ENCODE data around the gene HSPA12A.

The HSPA12A gene, protein sequence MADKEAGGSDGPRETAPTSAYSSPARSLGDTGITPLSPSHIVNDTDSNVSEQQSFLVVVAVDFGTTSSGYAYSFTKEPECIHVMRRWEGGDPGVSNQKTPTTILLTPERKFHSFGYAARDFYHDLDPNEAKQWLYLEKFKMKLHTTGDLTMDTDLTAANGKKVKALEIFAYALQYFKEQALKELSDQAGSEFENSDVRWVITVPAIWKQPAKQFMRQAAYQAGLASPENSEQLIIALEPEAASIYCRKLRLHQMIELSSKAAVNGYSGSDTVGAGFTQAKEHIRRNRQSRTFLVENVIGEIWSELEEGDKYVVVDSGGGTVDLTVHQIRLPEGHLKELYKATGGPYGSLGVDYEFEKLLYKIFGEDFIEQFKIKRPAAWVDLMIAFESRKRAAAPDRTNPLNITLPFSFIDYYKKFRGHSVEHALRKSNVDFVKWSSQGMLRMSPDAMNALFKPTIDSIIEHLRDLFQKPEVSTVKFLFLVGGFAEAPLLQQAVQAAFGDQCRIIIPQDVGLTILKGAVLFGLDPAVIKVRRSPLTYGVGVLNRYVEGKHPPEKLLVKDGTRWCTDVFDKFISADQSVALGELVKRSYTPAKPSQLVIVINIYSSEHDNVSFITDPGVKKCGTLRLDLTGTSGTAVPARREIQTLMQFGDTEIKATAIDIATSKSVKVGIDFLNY
- total RNA-seq = 0 to 0.91 (median 0) reads per million in 4 experiments

DNA sequence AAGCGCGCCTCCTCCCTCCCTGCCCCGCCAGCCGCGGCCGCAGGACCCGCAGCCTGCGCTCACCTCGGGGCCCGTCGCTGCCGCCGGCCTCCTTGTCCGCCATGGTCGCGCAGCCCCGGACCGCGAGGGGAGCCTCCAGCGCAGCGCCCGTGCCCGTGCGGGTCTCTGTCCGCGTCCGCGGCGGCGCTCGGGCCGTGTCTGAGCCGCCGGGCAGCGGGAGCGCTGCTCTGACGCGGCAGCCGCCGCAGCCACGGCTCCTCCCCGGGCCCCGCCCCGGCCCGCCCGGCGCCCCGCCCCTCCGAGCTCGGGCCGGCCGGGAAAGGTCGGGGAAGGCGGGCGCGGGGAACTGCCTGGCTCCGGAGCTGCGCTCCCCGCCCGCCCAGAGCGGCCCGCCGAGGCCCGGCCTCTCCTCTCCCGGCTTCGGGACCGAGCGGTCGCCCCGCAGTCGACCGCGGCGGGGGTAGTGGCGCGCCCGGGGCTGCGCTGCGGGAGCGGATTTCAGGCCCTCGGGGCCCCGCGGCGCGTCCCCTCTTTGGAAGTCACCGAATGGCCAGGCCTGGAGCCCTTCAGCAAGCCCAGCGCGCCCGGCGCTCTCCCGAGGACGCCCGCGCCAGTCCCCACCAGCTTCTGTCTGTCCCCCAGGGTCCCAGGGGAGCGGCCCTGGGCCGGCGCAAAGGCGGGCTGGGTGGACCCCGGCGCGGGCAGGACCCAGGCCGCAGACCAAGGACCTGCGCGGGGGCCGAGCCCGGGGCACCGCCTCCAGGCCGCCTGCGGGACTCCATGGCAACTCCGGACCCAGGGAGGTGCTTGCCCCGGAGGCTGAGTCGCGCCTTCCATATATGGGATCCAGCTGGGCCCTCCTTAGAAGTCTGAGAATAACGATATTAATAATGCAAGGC is at the start of gene HSPA12A:
HSPA12A (minus strand) TSS at position 200 of the 899 bp plus-strand sequence; CDS start at position 103, 97 bp downstream.
- DNase-seq = peak; percentile 11

DNA sequence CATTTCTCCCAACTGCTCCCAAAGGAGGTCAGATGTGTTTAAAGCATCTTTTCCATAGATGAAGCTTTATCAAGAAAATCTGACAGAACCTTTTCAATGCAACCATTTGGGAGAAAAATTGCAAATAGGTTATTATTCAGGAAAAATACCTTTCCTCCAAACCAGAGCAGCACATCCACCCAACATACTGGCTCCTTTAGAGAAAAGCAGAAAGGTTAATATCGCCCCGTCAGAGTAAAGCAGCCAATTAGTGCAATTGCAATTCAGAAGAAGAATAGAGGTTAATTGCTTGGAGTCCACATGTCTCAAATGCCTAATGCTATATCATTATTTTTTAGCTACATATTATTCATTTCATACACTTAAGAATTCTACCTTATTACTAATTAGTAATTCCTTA is 48.9 kb upstream of the HSPA12A start:
- no peak for DNase-seq

DNA sequence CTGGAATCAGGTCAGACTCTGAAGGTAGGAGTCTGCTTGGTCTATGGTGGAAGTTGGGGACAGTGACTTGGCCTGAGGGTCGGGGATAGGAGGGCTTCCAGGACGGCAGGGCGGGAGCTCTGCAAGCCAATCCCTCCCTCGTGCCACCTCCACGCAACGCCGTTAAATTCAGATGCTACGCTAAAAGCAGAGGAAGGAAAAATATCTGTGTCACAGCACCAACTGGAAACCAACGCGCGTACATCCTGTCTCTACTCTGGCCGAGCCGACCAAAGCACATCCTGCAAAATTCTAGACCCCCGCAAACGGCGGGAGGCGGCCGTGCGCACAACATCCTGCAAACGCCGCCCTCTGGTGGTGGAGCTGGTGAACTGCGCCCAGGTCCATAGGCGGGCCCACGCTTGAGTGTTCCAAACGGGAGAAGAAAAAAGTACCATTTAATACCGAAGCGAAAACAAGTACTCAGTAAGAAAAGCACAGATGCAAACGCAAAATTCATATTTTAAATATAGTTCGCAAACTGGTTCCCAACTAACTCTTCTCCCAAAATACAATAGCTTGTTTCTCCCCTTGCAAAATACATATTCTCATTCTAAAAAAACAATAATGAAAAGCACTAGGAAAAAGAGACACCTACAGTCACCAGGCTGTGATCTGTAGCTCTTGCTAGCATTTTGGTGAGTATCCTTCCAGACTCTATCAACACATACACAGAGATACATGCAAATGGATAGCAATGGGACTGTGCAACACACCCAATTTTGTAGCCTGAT is 45.7 kb upstream of the HSPA12A start:
- peak; percentile 59 for DNase-seq

DNA sequence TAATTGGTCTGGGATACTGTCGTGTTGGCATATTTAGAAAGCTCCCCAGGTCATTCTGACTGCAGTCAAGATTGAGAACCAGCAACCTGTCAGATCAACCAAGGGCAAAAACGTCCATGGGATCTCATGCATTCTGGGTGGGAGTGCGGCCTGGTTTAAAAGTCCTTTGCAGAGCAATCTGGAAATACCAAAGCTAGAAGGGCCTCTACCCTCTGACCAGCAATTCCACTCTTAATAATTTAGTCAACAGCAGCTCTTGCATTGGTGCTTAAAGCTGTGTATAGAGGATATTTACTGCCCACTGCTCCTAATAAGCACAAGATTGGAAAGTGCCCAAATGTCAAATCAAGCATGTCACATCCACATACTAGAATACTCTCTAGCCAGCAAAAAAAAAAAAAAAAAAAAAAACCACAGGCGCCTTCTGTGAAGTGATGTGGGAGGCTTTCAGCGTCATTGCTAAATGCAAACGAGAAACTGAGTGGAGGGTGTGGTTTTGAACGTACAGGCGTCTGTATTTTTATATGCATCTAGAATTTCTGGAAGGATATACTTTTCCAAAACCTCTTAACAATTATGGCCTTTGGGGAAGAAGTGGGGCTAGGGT is 44.8 kb upstream of the HSPA12A start:
- no peak for DNase-seq

DNA sequence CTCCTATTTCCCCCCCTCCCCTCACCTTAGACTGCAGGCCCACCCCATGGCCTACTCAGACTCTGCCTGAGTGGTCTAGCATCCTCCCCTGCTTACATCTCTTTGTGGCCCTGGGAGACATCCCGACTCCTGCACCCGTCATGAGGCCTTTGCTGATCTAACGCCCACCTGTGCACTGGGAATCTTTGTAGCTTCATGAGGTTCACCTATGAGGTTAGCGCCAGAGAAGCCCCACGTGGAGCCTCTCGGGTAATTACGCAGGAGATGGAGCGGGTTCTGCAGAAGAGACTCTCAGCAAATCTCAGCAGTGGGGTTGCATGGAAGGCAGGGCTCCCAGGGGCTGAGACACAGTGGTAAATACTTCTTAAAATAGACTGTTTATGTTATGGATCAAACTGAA is 43.5 kb upstream of the HSPA12A start:
- DNase-seq = no peak

DNA sequence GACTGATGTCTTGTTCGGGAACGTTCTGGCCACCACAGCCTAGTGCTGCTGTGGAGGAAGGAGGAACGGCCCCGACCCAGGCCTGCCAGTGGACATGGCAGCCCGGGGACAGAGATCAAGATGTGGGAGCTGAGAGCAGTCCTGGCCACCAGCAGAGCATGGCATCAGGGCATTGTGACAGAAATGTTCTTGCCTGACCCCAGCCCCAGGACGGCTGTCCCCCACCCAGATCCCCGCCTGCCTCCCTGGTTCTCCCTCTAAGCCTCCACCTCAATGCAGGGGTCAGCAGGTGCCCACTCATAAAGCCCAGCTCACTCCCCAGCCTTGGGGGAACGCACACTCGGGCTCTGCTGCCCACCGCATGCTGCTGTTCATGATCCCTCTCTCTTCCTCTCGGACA is 42.9 kb upstream of the HSPA12A start:
- no peak for DNase-seq

DNA sequence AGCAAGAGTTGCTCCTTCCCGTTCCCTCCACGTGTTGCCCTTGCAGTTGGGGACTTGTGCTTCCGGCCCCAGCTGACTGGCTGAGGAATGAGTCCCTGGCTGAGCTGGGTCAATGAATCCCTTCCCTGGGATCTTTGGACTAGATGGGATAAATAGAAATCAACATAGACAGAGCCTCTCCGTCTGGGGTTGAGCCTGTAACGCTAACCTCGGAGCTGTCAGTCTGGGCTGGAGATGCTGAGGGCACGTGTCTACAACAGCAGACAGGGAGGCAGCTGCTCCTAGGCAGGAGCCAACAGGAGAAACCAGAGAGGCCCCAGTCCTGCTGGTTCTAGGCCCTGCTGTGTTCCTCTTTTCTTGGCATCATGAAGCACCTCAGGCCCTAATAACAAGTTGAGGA is 42.3 kb upstream of the HSPA12A start:
- DNase-seq = no peak

DNA sequence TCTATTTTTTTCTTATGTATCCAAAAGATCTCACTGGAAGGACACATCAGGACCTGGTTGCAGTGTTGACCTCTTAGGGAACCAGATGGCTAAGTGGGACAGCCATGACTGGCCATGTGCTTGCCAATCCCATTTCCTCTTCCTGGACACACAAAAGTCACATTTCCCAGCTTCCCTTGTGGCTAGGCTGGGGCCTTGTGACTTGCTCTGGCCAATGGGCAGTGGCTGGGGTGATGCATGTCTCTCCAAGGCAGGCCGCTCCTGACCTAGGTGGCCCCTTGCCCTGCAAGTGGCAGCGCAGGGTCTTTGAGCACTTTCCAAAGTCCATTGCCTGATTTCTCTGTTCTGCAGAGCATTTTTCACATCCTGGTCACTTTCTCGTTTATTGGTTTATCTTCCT is 41.7 kb upstream of the HSPA12A start:
- DNase-seq = no peak

DNA sequence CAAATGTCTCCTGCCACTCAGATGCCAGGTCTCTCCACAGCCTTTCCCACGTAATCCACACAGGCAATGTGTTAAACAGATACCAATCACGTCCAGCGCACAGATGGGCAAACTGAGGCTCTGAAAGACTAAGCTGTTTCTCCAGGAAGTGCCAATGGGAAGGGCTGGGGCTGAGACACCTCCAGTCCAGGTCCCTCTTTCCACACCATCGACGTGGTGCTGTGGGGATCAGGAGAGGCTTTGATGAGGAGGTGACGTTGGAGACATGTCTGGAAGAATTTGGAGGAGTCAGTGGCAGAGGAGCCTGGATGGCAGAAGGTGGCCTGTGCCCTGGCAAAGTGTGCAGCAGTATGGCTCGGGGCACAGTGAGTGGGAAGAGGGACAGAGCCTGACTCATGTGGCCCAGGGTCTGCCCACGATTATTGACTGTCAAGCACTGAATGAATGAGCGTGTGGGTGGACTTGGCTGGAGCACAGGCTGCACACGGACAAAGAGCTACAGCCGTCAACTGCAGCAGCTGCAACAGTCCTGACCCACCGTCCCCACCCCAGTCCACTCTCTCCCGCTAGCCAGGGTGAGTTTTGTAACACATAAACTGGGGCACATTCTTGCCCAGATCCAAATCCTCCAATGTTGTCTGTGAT is 40.8 kb upstream of the HSPA12A start:
- no peak for DNase-seq

DNA sequence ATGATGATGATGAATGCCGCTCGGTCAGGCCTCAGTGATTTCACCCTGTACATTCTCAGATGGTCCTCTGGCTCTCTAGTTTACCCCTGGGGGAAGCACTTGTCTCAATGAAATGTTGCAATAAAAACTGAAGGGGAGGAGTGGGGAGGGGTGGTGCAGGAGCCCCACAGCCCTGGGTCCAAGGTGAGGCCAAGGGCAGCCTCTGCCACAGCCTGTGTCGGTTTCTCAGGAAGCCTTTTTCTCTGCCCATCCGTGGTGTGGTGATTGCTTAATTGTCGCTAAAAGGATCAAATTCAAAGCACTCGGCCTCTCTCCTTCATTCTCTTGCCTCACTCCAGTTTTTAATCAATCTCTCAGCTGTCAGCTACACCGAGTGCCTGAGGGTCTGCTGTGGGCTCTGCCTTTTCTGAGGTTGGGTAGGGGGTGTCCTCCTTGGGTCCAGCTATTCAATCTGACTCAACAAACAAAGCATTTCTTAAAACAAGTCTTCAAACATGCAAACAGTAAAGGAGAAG is 39.1 kb upstream of the HSPA12A start:
- DNase-seq = no peak

DNA sequence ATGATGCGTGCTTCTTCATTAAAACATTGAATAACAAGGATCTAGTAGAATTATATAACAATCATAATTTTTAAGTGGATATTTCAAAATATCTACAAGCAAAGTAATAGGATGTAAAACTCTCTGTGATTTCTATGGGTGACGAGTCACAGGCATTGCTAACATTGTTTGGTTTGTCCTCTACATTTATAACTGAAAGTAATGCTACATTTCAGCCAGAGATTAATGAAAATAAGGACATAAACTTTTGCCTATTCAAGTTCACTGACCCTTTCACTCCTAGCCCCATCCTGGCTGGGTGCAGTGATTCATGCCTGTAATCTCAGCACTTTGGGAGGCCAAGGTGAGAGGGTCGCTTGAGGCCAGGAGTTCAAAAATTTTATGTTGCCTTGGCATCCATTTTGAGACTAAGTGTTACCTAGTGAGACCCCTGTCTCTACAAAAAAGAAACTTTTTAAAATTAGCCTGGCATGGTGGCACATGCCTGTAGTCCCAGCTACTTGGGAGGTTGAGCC is 38.4 kb upstream of the HSPA12A start:
- no peak for DNase-seq

DNA sequence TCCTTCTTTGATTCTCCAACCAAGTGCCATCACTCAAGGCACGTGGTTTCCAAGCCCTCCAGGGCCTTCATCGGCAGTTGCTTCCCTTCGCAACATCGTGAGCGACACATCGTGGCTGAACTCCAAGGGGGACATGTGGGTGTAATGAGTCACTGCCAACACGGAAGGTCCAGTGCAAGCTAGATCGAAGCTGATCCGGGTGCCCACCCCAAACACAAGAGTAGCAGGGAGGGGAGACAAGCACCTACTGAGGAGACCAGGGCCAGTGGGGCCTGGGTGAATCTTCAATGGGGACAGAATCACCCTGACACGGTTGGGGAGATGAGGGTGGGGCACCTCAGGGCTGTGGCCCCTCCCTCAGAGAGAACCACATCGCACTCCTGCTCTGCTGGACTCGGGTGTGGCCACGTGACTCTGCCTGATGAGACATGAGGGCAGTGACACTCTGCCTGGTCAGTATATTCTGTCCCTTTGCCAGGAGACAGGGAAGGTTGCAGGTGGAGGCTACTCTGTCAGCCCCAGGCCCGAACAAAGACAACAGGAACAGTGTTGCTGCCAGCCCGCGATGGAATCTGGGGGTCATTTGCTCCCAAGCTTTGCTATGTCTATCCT is 36.8 kb upstream of the HSPA12A start:
- DNase-seq = no peak

DNA sequence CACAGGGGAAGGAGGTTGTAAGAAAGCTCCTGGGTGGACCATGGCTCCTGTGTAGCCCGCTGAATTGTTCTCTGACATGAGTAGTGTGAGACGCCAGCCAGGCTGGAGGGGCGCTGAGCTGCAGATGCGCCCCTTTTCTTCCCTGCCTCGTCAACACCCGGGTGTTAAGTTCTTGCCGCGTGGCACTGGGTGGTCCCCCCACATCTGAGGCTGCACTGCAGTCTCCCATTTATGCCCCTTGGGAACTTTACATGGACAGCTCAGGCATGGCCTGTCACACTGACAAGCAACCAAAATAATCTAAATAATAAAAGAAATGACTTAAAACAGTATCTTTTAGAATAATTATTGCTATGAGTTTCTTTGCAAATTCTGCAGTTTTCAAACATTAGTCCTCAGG is 34.6 kb upstream of the HSPA12A start:
- no peak for DNase-seq

DNA sequence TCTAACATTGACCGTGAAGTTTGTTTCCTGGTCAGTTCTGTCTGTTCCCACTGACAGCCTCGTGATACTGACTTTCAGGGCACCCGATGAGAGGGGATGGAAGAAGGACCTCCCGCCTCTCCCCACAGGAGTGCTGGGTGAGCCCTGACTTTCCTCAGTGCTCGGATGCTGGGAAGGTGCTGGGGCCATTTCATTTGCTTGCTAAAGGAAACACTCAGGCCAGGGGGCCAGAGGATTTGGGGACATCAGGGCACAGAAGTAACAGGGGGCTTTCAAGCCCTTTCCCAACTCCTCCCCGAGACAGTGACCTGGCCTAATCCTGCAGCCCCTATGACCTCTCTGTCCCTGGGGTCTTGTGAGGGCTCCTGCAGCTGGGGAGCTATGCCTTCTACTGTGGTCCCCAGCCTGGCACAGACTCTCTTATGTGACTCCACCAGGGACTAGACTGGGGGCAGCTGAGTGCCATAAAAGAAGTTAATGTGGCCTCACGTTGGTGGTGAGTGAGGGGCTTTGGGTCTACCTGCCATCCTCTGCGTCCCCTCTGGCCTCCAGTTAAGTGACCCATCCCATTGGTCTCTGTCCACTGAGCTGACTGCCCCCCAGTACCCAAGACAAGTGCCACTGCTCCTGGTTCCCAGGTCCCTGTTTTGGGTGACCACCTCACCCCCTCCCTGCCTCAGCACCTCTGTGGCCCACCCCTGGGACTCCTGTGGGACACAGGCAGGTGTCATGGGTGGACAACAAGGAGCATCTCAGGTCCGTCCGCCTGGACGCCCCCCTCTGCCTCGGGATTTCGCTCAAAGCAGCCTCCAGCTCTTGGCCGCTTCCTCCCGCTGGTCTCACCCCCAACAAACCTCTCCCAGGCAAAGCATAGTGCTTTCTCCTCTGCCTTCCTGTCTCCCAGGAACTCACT is 33.4 kb upstream of the HSPA12A start:
- no peak for DNase-seq

DNA sequence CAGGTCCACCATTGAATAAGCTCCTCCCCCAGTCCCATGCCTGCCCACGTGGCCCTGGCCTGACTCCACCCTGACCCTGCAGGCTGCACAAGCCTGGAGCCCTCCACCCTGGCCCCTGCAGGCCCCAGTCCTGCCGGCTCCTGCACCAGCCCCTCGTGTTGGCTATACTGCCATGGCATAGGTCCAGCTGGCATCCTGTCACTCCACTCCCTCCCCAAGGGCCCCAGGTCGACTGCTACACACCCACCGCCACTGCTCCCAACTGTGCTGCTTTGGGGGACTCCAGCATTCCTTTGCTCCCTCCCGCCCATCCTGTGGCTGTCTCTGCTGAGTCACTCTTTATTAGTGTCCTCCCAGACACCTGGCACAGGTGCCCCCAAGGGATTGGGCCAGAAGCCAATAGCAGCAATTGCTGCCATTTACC is 32.4 kb upstream of the HSPA12A start:
- DNase-seq = no peak

DNA sequence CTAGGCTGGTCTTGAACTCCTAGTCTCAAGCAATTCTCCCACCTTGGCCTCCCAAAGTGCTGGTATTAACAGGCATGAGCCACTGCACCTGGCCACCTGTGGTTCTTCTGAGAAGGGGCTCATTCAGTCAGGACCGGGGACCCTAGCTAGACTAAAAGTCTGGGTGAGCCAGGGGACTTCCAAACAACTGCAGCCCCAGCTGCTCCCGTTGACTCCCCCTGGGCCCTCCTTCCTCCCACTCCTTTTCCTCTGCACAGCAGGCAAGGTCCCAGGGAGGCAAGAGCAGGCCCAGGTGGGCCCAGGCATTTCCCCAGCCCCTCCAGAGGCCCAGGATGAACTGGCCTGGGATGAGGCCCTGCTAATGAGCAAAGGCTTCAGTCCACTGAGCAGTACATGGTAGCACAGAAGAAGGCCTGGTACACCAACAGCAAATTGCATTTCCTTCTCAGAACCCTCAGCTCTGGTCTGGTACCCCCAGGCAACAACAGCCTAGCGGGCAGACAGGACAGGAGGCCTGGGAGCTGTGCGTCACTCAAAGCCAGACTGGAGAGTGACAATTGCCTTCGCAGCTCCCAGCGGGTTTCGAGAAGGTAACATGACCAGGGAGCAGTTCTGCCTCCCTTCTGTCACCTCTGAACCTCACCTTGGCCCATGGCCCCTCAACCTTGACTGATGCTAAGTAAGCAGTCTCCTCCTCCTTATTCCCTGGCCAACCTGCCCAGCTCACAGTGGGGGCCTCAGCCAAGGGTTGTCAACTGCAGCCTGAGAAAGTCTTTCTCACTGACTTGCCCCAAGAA is 30.7 kb upstream of the HSPA12A start:
- DNase-seq = no peak

DNA sequence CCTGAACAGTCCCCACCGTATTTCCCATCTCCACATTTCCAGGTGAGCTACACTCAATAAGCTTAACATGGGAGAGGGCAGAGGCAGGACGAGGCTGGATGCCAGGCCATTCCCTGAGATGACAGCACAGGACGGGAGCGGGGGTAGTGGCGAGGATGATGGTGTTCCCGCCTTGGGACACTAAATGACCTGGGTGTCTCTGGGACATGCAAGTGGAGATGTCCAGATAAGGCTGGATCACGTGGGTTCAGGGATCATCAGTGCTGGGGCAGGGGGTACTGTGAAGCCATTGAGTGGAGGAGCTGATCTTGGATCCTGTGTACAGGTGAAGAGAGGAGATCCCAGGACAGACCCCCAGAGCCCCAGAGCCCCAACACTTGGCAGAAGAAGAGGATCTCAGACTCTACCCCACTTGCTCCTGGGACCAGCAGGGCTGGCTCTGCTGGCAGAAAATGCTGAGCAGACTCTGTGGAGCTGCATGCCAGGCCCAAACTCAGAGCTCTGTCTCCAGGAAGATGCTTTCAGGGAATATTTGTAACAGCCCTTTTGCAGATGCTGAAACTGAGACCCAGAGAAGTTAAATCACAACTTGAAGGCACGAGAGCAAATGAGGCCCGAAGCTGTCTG is 29.7 kb upstream of the HSPA12A start:
- no peak for DNase-seq
